HG03457 (cell line): ENCODE results near the gene KYAT1.

ENCODE experiments used
- ATAC-seq: cut with Tn5 transposase; IDR thresholded peaks from one replicate; pipeline ENCODE4 v1.9.1; 2021; ENCODE audit warnings: moderate number of reproducible peaks; ENCODE audit not compliant: unreplicated experiment

KYAT1 gene

GRCh38 chr9:128786681-128787601 is 94.8 kb downstream of the KYAT1 start, which contains the start of gene TBC1D13:
TBC1D13 (plus strand) TSS chr9:128787253; CDS start chr9:128787354, 101 bp downstream.
- peak; percentile 75 for ATAC-seq

GRCh38 chr9:128785427-128785826 is 96.3 kb downstream of the KYAT1 start:
- ATAC-seq = no peak
